Measurements from ENCODE around the gene ZNF710.

DNA sequence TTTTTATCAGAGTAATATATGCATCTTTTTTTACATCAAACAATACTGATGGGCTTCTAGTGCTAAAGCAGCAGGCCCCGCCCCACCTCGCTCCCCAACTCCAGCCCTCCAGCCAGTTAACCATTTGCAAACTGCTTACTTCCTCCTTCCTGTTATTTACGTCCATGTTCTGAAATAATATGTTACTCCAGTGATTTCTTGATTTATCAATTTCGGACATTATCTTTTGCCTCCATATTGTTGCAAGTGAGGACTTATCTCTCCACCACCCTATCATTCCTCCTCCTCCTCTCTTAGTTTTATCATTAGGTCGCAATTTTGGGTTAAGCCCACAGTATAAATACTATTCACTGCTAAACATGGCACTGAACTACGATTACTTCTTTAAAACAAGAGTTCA, 39.5 kb downstream of the ZNF710 start:
- TF ChIP-seq EP300 (IDR thresholded peaks at IDR 0.05; ENCODE audit: borderline replicate concordance): no peak
- TF ChIP-seq, protein P1, sequence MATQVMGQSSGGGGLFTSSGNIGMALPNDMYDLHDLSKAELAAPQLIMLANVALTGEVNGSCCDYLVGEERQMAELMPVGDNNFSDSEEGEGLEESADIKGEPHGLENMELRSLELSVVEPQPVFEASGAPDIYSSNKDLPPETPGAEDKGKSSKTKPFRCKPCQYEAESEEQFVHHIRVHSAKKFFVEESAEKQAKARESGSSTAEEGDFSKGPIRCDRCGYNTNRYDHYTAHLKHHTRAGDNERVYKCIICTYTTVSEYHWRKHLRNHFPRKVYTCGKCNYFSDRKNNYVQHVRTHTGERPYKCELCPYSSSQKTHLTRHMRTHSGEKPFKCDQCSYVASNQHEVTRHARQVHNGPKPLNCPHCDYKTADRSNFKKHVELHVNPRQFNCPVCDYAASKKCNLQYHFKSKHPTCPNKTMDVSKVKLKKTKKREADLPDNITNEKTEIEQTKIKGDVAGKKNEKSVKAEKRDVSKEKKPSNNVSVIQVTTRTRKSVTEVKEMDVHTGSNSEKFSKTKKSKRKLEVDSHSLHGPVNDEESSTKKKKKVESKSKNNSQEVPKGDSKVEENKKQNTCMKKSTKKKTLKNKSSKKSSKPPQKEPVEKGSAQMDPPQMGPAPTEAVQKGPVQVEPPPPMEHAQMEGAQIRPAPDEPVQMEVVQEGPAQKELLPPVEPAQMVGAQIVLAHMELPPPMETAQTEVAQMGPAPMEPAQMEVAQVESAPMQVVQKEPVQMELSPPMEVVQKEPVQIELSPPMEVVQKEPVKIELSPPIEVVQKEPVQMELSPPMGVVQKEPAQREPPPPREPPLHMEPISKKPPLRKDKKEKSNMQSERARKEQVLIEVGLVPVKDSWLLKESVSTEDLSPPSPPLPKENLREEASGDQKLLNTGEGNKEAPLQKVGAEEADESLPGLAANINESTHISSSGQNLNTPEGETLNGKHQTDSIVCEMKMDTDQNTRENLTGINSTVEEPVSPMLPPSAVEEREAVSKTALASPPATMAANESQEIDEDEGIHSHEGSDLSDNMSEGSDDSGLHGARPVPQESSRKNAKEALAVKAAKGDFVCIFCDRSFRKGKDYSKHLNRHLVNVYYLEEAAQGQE (IDR thresholded peaks at IDR 0.05; ENCODE audit: low read depth): no peak
- no peak for TF ChIP-seq TEAD4 (IDR thresholded peaks at IDR 0.05)
- no peak for TF ChIP-seq CEBPB (IDR thresholded peaks at IDR 0.05)
- no peak for TF ChIP-seq RAD21 (IDR thresholded peaks at IDR 0.05; ENCODE audit: low read depth)
- TF ChIP-seq, protein P2, sequence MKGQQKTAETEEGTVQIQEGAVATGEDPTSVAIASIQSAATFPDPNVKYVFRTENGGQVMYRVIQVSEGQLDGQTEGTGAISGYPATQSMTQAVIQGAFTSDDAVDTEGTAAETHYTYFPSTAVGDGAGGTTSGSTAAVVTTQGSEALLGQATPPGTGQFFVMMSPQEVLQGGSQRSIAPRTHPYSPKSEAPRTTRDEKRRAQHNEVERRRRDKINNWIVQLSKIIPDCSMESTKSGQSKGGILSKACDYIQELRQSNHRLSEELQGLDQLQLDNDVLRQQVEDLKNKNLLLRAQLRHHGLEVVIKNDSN (IDR thresholded peaks at IDR 0.05): no peak
- no peak for TF ChIP-seq TAF1 (IDR thresholded peaks at IDR 0.05; ENCODE audit: low read depth)
- TF ChIP-seq NFIC (IDR thresholded peaks at IDR 0.05): no peak
- no peak for TF ChIP-seq EGR1 (IDR thresholded peaks at IDR 0.05)
- TF ChIP-seq, protein P3, sequence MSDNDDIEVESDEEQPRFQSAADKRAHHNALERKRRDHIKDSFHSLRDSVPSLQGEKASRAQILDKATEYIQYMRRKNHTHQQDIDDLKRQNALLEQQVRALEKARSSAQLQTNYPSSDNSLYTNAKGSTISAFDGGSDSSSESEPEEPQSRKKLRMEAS (IDR thresholded peaks at IDR 0.05): no peak
- no peak for TF ChIP-seq TCF12 (IDR thresholded peaks at IDR 0.05; ENCODE audit: low read depth)
- no peak for TF ChIP-seq CREB1 (IDR thresholded peaks at IDR 0.05; ENCODE audit: low read depth)
- no peak for TF ChIP-seq FOXM1 (IDR thresholded peaks at IDR 0.05; ENCODE audit: borderline replicate concordance, low read depth)
